ENCODE data around the gene NOVA2.
A peak's percentile ranks its signal among the peaks of the same experiment; 100 is the strongest.

Gene NOVA2

GRCh38 chr19:46006411-46006810, 32.7 kb upstream of the NOVA2 start:
- no peak overlapping the region for H4K5ac ChIP-seq (ENCODE audit: low read length)
- no peak overlapping the region for H3K9ac ChIP-seq (ENCODE audit: low read length)
- no peaks in the 10 kb centered on the region for H3K27me3 ChIP-seq (ENCODE audit: insufficient read depth, low read length, poor library complexity)
- H2BK120ac ChIP-seq (ENCODE audit: low read depth, low read length) = no peak overlapping the region
- H2BK5ac ChIP-seq (ENCODE audit: low read length) = no peak overlapping the region
- no peak overlapping the region for H3K23ac ChIP-seq (ENCODE audit: low read length)
- no peak overlapping the region for H2BK15ac ChIP-seq (replicated peaks; ENCODE audit: low read depth)
- no peaks in the 10 kb centered on the region for H3K36me3 ChIP-seq (ENCODE audit: control insufficient read depth, insufficient read depth, low read length)
- no peaks in the 10 kb centered on the region for H3K79me2 ChIP-seq (ENCODE audit: control insufficient read depth, insufficient read depth, low read length)
- H3K56ac ChIP-seq (ENCODE audit: low read length) = no peak overlapping the region
- no peak overlapping the region for H3K27ac ChIP-seq (ENCODE audit: low read depth, low read length)
- WGBS (ENCODE audit: extremely low coverage, insufficient coverage, low lambda C conversion rate) = no CpG with 5 or more reads among the region's 13 CpGs
- no peaks in the 10 kb centered on the region for H3K4me1 ChIP-seq (ENCODE audit: control insufficient read depth, low read depth, low read length)
- peaks cover 2% of the 10 kb centered on the region for H3K79me1 ChIP-seq (ENCODE audit: low read length)
- H2AK5ac ChIP-seq (ENCODE audit: low read length) = no peak overlapping the region
- no peak overlapping the region for H4K8ac ChIP-seq (ENCODE audit: low read depth, low read length)
- no peak overlapping the region for H3K4ac ChIP-seq (ENCODE audit: low read depth, low read length)
- no peak for DNase-seq
- H3K18ac ChIP-seq (ENCODE audit: low read length) = no peak overlapping the region
- no peak overlapping the region for H3K4me2 ChIP-seq (ENCODE audit: low read length)
- H3K4me3 ChIP-seq (ENCODE audit: low read length) = no peak overlapping the region

GRCh38 chr19:46002678-46003275, 29.1 kb upstream of the NOVA2 start:
- Histone ChIP-seq H4K5ac (ENCODE audit: low read length) (no peak overlapping the region), H3K27me3 (ENCODE audit: insufficient read depth, low read length, poor library complexity) (no peaks in the 10 kb centered on the region), H3K36me3 (ENCODE audit: control insufficient read depth, insufficient read depth, low read length) (no peaks in the 10 kb centered on the region), H2BK5ac (ENCODE audit: low read length) (no peak overlapping the region), H3K18ac (ENCODE audit: low read length) (no peak overlapping the region), H3K27ac (ENCODE audit: low read depth, low read length) (no peak overlapping the region), H2BK15ac (replicated peaks; ENCODE audit: low read depth) (no peak overlapping the region), H2AK5ac (ENCODE audit: low read length) (no peak overlapping the region), H3K4me3 (ENCODE audit: low read length) (no peak overlapping the region), H3K4me2 (ENCODE audit: low read length) (no peak overlapping the region), H2BK120ac (ENCODE audit: low read depth, low read length) (no peak overlapping the region), H3K9ac (ENCODE audit: low read length) (no peak overlapping the region), H3K4ac (ENCODE audit: low read depth, low read length) (no peak overlapping the region), H3K23ac (ENCODE audit: low read length) (no peak overlapping the region), H3K79me1 (ENCODE audit: low read length) (peaks cover 4% of the 10 kb centered on the region), H3K4me1 (ENCODE audit: control insufficient read depth, low read depth, low read length) (peaks cover 2% of the 10 kb centered on the region), H3K79me2 (ENCODE audit: control insufficient read depth, insufficient read depth, low read length) (no peaks in the 10 kb centered on the region), H3K56ac (ENCODE audit: low read length) (no peak overlapping the region), H4K8ac (ENCODE audit: low read depth, low read length) (no peak overlapping the region)
- no CpG with 5 or more reads among the region's 15 CpGs for WGBS (ENCODE audit: extremely low coverage, insufficient coverage, low lambda C conversion rate)
- DNase-seq = no peak

GRCh38 chr19:46000491-46001246, 27.0 kb upstream of the NOVA2 start:
- Histone ChIP-seq H3K36me3 (ENCODE audit: control insufficient read depth, insufficient read depth, low read length) (no peaks in the 10 kb centered on the region), H3K56ac (ENCODE audit: low read length) (peak overlapping the region; percentile 28), H3K18ac (ENCODE audit: low read length) (no peak overlapping the region), H2BK120ac (ENCODE audit: low read depth, low read length) (no peak overlapping the region), H3K79me1 (ENCODE audit: low read length) (peaks cover 9% of the 10 kb centered on the region), H2AK5ac (ENCODE audit: low read length) (no peak overlapping the region), H3K4me1 (ENCODE audit: control insufficient read depth, low read depth, low read length) (peaks cover 5% of the 10 kb centered on the region), H2BK15ac (replicated peaks; ENCODE audit: low read depth) (no peak overlapping the region), H3K4ac (ENCODE audit: low read depth, low read length) (no peak overlapping the region), H3K4me2 (ENCODE audit: low read length) (peak overlapping the region; percentile 94), H3K9ac (ENCODE audit: low read length) (peak overlapping the region; percentile 66), H3K4me3 (ENCODE audit: low read length) (peak overlapping the region; percentile 45), H3K79me2 (ENCODE audit: control insufficient read depth, insufficient read depth, low read length) (peaks cover 2% of the 10 kb centered on the region), H3K23ac (ENCODE audit: low read length) (no peak overlapping the region), H3K27ac (ENCODE audit: low read depth, low read length) (no peak overlapping the region), H4K5ac (ENCODE audit: low read length) (no peak overlapping the region), H4K8ac (ENCODE audit: low read depth, low read length) (no peak overlapping the region), H2BK5ac (ENCODE audit: low read length) (no peak overlapping the region), H3K27me3 (ENCODE audit: insufficient read depth, low read length, poor library complexity) (no peaks in the 10 kb centered on the region)
- peak; percentile 49 for DNase-seq
- no CpG with 5 or more reads among the region's 34 CpGs for whole genome bisulfite sequencing (ENCODE audit: extremely low coverage, insufficient coverage, low lambda C conversion rate)

GRCh38 chr19:45999653-46000121, 26.0 kb upstream of the NOVA2 start:
- no peak overlapping the region for H2BK120ac ChIP-seq (ENCODE audit: low read depth, low read length)
- H2BK15ac ChIP-seq (replicated peaks; ENCODE audit: low read depth) = no peak overlapping the region
- no peak overlapping the region for H3K27ac ChIP-seq (ENCODE audit: low read depth, low read length)
- no peak overlapping the region for H3K18ac ChIP-seq (ENCODE audit: low read length)
- H3K27me3 ChIP-seq (ENCODE audit: insufficient read depth, low read length, poor library complexity) = no peaks in the 10 kb centered on the region
- H3K79me1 ChIP-seq (ENCODE audit: low read length) = peaks cover 10% of the 10 kb centered on the region
- H3K23ac ChIP-seq (ENCODE audit: low read length) = peak overlapping the region; percentile 17
- H3K4me1 ChIP-seq (ENCODE audit: control insufficient read depth, low read depth, low read length) = peaks cover 5% of the 10 kb centered on the region
- H2AK5ac ChIP-seq (ENCODE audit: low read length) = no peak overlapping the region
- H3K4me3 ChIP-seq (ENCODE audit: low read length) = no peak overlapping the region
- peak; percentile 83 for DNase-seq
- no CpG with 5 or more reads among the region's 14 CpGs for WGBS (ENCODE audit: extremely low coverage, insufficient coverage, low lambda C conversion rate)
- no peaks in the 10 kb centered on the region for H3K36me3 ChIP-seq (ENCODE audit: control insufficient read depth, insufficient read depth, low read length)
- H4K8ac ChIP-seq (ENCODE audit: low read depth, low read length) = no peak overlapping the region
- peaks cover 4% of the 10 kb centered on the region for H3K79me2 ChIP-seq (ENCODE audit: control insufficient read depth, insufficient read depth, low read length)
- H3K56ac ChIP-seq (ENCODE audit: low read length) = peak overlapping the region; percentile 28
- no peak overlapping the region for H3K4ac ChIP-seq (ENCODE audit: low read depth, low read length)
- H2BK5ac ChIP-seq (ENCODE audit: low read length) = no peak overlapping the region
- H4K5ac ChIP-seq (ENCODE audit: low read length) = no peak overlapping the region
- peak overlapping the region; percentile 37 for H3K4me2 ChIP-seq (ENCODE audit: low read length)
- peak overlapping the region; percentile 16 for H3K9ac ChIP-seq (ENCODE audit: low read length)

GRCh38 chr19:45998834-45999233, 25.2 kb upstream of the NOVA2 start:
- no peaks in the 10 kb centered on the region for H3K27me3 ChIP-seq (ENCODE audit: insufficient read depth, low read length, poor library complexity)
- H3K18ac ChIP-seq (ENCODE audit: low read length) = no peak overlapping the region
- peaks cover 10% of the 10 kb centered on the region for H3K79me1 ChIP-seq (ENCODE audit: low read length)
- H3K56ac ChIP-seq (ENCODE audit: low read length) = no peak overlapping the region
- no peak overlapping the region for H3K23ac ChIP-seq (ENCODE audit: low read length)
- H2BK120ac ChIP-seq (ENCODE audit: low read depth, low read length) = no peak overlapping the region
- no peak overlapping the region for H3K27ac ChIP-seq (ENCODE audit: low read depth, low read length)
- no peak overlapping the region for H2BK5ac ChIP-seq (ENCODE audit: low read length)
- no peak for DNase-seq
- WGBS (ENCODE audit: extremely low coverage, insufficient coverage, low lambda C conversion rate) = no CpG with 5 or more reads among the region's 4 CpGs
- peaks cover 4% of the 10 kb centered on the region for H3K79me2 ChIP-seq (ENCODE audit: control insufficient read depth, insufficient read depth, low read length)
- peaks cover 5% of the 10 kb centered on the region for H3K4me1 ChIP-seq (ENCODE audit: control insufficient read depth, low read depth, low read length)
- H2BK15ac ChIP-seq (replicated peaks; ENCODE audit: low read depth) = no peak overlapping the region
- H3K4me3 ChIP-seq (ENCODE audit: low read length) = no peak overlapping the region
- no peak overlapping the region for H3K4ac ChIP-seq (ENCODE audit: low read depth, low read length)
- no peaks in the 10 kb centered on the region for H3K36me3 ChIP-seq (ENCODE audit: control insufficient read depth, insufficient read depth, low read length)
- no peak overlapping the region for H2AK5ac ChIP-seq (ENCODE audit: low read length)
- H4K5ac ChIP-seq (ENCODE audit: low read length) = no peak overlapping the region
- H3K9ac ChIP-seq (ENCODE audit: low read length) = no peak overlapping the region
- H3K4me2 ChIP-seq (ENCODE audit: low read length) = no peak overlapping the region
- no peak overlapping the region for H4K8ac ChIP-seq (ENCODE audit: low read depth, low read length)
